Glutamatergic neuron (in vitro differentiated cells): Measurements from ENCODE around the gene KCNAB2. TPM values are rescaled to one million over a fixed set of nuclear protein-coding genes. Genes with fewer than 3 reads are reported as not detected.

ENCODE experiments used
- DNase-seq: peaks from one replicate; pipeline ENCODE4 v3.0.0; 2022
- H3K27ac Mint-ChIP-seq: one replicate; pipeline ENCODE4 v1.8.0; 2020; ENCODE audit warnings: mild to moderate bottlenecking, mixed read lengths, inconsistent platforms; ENCODE audit not compliant: unreplicated experiment
- H3K27me3 Mint-ChIP-seq: one replicate; pipeline ENCODE4 v1.8.0; 2020; ENCODE audit warnings: mild to moderate bottlenecking, moderate library complexity, mixed read lengths, inconsistent platforms; ENCODE audit not compliant: unreplicated experiment
- H3K36me3 Mint-ChIP-seq: one replicate; pipeline ENCODE4 v1.8.0; 2020; ENCODE audit warnings: mild to moderate bottlenecking, mixed read lengths, inconsistent platforms; ENCODE audit not compliant: unreplicated experiment
- H3K4me1 Mint-ChIP-seq: one replicate; pipeline ENCODE4 v1.8.0; 2020; ENCODE audit warnings: mild to moderate bottlenecking, low read depth, mixed read lengths, inconsistent platforms; ENCODE audit not compliant: unreplicated experiment
- H3K4me3 Mint-ChIP-seq: one replicate; pipeline ENCODE4 v1.8.0; 2020; ENCODE audit warnings: mild to moderate bottlenecking, mixed read lengths, inconsistent platforms; ENCODE audit not compliant: unreplicated experiment
- H3K9me3 Mint-ChIP-seq: one replicate; pipeline ENCODE4 v1.8.0; 2020; ENCODE audit warnings: mild to moderate bottlenecking, moderate library complexity, mixed read lengths, inconsistent platforms; ENCODE audit not compliant: unreplicated experiment
- total RNA-seq: library from RNA; stranded (reverse); fragmentation: NEBNext Ultra II Directional; extraction: Animal tissue kit (Norgen Biotek cat#: 25700); gene quantifications from one replicate; pipeline ENCODE4 v1.2.1, GENCODE V29; 2021; ENCODE audit not compliant: unreplicated experiment
- TF ChIP-seq, protein P1 (sequence below): fragments of 200-600 bp; sonication (generic); IDR thresholded peaks from one replicate; pipeline ENCODE4 v1.5.0; 2021; ENCODE audit not compliant: partially characterized antibody, unreplicated experiment

Gene KCNAB2
- total RNA-seq, 1 donor from 2014 or later = 20.4 TPM

DNA sequence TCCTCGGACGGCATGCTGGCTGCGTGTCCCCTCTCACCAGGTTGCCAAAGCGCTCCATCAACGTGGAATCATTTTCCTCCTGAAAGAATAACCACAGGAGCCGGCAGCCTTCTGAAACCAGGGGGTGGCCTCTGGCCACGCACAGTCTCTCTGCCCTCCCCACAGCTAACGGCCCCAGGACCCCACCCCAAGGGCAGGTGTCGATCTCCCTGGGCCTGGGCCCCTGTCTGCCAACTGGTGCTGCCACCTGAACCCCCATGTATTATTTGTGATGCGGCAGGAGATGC is 46.1 kb downstream of the KCNAB2 start:
- no peak overlapping the region for H3K27ac Mint-ChIP-seq
- TF ChIP-seq, protein P1, sequence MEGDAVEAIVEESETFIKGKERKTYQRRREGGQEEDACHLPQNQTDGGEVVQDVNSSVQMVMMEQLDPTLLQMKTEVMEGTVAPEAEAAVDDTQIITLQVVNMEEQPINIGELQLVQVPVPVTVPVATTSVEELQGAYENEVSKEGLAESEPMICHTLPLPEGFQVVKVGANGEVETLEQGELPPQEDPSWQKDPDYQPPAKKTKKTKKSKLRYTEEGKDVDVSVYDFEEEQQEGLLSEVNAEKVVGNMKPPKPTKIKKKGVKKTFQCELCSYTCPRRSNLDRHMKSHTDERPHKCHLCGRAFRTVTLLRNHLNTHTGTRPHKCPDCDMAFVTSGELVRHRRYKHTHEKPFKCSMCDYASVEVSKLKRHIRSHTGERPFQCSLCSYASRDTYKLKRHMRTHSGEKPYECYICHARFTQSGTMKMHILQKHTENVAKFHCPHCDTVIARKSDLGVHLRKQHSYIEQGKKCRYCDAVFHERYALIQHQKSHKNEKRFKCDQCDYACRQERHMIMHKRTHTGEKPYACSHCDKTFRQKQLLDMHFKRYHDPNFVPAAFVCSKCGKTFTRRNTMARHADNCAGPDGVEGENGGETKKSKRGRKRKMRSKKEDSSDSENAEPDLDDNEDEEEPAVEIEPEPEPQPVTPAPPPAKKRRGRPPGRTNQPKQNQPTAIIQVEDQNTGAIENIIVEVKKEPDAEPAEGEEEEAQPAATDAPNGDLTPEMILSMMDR = no peak

DNA sequence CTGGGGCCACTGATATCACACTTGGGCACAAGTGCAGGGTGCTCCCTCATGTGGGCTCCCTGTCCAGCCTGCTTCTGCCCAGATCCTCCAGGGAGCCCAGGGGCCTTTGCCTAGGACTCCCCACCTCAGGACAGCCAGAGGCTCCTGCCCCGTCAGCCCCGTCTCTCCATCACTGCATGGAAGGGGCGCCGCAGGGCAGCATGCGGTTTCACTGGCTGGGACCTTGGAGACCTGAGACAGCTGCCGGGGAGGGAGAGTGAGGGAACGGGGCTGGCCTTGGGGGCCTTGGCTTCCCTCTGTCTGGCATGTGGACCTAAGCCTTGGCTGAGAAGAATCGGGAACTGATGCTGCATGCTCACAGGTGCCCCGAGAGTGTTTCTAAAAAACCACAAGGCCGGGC is 46.5 kb downstream of the KCNAB2 start:
- Mint-ChIP-seq H3K9me3 (peaks cover 3% of the 10 kb centered on the region), H3K27me3 (no peaks in the 10 kb centered on the region), H3K36me3 (peaks cover 4% of the 10 kb centered on the region), H3K4me1 (peaks cover 17% of the 10 kb centered on the region), H3K4me3 (no peak overlapping the region), H3K27ac (no peak overlapping the region)
- no peak for DNase-seq
- TF ChIP-seq, protein P1 = no peak

More for the DNA sequence above, 46.1 kb downstream of the KCNAB2 start:
- peaks cover 20% of the 10 kb centered on the region for H3K4me1 Mint-ChIP-seq
- H3K27me3 Mint-ChIP-seq = peaks cover 2% of the 10 kb centered on the region
- peaks cover 3% of the 10 kb centered on the region for H3K9me3 Mint-ChIP-seq
- DNase-seq = no peak
- H3K4me3 Mint-ChIP-seq = no peak overlapping the region
- peaks cover 4% of the 10 kb centered on the region for H3K36me3 Mint-ChIP-seq

DNA sequence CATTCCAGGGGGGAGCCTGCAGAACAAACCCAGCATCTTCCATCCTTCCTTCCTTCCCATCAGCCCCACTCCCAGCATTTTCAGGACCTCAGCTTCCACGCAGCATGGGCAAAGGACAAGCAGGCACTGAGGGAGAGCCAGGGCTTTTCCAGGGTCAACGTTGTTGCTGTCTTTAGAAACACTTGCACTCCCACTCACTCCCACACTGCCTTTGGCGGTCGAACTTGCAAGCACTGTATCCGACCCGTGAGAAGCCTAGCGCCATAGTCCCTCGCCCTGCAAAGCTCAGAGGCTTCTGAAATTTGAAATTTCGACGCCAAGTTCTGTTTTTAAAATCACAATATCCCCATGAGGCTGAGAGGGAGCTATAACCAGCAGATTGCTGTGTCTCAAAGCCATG is 47.4 kb downstream of the KCNAB2 start:
- no peak overlapping the region for H3K4me3 Mint-ChIP-seq
- peak; percentile 12 for DNase-seq
- peaks cover 4% of the 10 kb centered on the region for H3K36me3 Mint-ChIP-seq
- H3K27me3 Mint-ChIP-seq = no peaks in the 10 kb centered on the region
- peaks cover 8% of the 10 kb centered on the region for H3K9me3 Mint-ChIP-seq
- H3K4me1 Mint-ChIP-seq = peaks cover 21% of the 10 kb centered on the region
- TF ChIP-seq, protein P1 = no peak
- no peak overlapping the region for H3K27ac Mint-ChIP-seq

DNA sequence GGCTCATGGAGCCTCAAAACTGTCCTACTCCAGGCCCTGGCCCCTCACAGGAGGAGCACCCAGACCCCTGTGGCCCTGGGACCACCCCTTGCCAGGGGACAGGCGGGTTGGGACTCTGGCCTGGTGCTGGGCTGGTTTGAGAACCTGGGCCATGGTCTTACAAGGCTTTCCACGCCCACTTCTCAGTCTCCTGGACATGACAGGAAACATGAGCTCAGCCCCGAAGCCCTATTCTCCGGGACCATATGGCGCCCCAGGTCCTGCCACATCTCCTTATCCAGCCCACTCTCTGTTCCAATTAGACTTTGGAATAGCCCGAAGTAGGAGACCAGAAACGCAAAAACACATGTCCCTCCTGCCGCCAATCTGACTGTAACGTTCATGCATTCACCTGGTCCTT is 47.9 kb downstream of the KCNAB2 start:
- TF ChIP-seq, protein P1 = no peak
- H3K36me3 Mint-ChIP-seq = peaks cover 4% of the 10 kb centered on the region
- peaks cover 2% of the 10 kb centered on the region for H3K27me3 Mint-ChIP-seq
- peak overlapping the region; percentile 50 for H3K27ac Mint-ChIP-seq
- peaks cover 24% of the 10 kb centered on the region for H3K4me1 Mint-ChIP-seq
- H3K9me3 Mint-ChIP-seq = peaks cover 9% of the 10 kb centered on the region
- DNase-seq = peak; percentile 11
- H3K4me3 Mint-ChIP-seq = no peak overlapping the region

DNA sequence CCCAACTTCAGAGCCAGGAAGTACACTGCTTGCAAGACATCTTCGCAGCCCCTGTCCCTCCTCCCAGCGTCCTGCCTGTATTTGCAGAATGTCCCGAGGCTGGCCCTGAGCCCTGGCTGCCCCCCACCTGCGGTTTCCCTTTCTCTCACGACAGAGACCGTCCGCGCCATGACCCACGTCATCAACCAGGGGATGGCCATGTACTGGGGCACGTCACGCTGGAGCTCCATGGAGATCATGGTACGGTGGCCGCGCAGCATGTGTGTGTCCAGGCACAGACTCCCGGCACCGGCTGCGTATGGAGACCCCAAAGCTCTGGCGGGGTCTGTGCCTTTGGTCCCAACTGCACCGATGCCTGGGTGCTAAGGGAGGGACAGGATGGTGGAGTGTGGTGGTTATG is 48.6 kb downstream of the KCNAB2 start:
- H3K36me3 Mint-ChIP-seq = peaks cover 4% of the 10 kb centered on the region
- peaks cover 2% of the 10 kb centered on the region for H3K27me3 Mint-ChIP-seq
- H3K9me3 Mint-ChIP-seq = peaks cover 9% of the 10 kb centered on the region
- no peak for DNase-seq
- no peak overlapping the region for H3K4me3 Mint-ChIP-seq
- H3K4me1 Mint-ChIP-seq = peaks cover 24% of the 10 kb centered on the region
- TF ChIP-seq, protein P1 = no peak
- no peak overlapping the region for H3K27ac Mint-ChIP-seq
